HG02981 (cell line): ENCODE results near the gene XPNPEP2.

Source experiments
- ATAC-seq: cut with Tn5 transposase; IDR thresholded peaks from one replicate; pipeline ENCODE4 v1.9.1; 2021; ENCODE audit warnings: mild to moderate bottlenecking, moderate library complexity; ENCODE audit not compliant: unreplicated experiment

XPNPEP2 gene

GRCh38 chrX:129793604-129794191 lies 54.9 kb downstream of the XPNPEP2 start:
- ATAC-seq, result no peak

- no peak for ATAC-seq
These were observed 56.8 kb downstream of the XPNPEP2 start for GRCh38 chrX:129795584-129795983.

GRCh38 chrX:129797251-129797906 lies 58.6 kb downstream of the XPNPEP2 start:
- no peak for ATAC-seq

- ATAC-seq, result no peak
These were observed 59.7 kb downstream of the XPNPEP2 start for GRCh38 chrX:129798456-129798855.

- ATAC-seq, result no peak
These were observed 60.1 kb downstream of the XPNPEP2 start for GRCh38 chrX:129798888-129799287.

GRCh38 chrX:129800186-129800585 lies 61.4 kb downstream of the XPNPEP2 start:
- ATAC-seq, result no peak

GRCh38 chrX:129802863-129803262 lies 64.1 kb downstream of the XPNPEP2 start:
- ATAC-seq, result no peak

- ATAC-seq, result no peak
These were observed 66.0 kb downstream of the XPNPEP2 start for GRCh38 chrX:129804806-129805205.

- no peak for ATAC-seq
These were observed 69.5 kb downstream of the XPNPEP2 start for GRCh38 chrX:129808158-129808828.

GRCh38 chrX:129808829-129809796 lies 70.3 kb downstream of the XPNPEP2 start:
- no peak for ATAC-seq

GRCh38 chrX:129813662-129814368 lies 75.0 kb downstream of the XPNPEP2 start:
- ATAC-seq, result no peak

- no peak for ATAC-seq
These were observed 79.3 kb downstream of the XPNPEP2 start for GRCh38 chrX:129818123-129818522.
